GM19372 (cell line): ENCODE measurements around the gene NAT9.

Experiments used
- ATAC-seq: cut with Tn5 transposase; IDR thresholded peaks from one replicate; pipeline ENCODE4 v1.9.1; 2021; ENCODE audit warnings: mild to moderate bottlenecking, low read depth, moderate library complexity; ENCODE audit not compliant: unreplicated experiment

The NAT9 gene

DNA sequence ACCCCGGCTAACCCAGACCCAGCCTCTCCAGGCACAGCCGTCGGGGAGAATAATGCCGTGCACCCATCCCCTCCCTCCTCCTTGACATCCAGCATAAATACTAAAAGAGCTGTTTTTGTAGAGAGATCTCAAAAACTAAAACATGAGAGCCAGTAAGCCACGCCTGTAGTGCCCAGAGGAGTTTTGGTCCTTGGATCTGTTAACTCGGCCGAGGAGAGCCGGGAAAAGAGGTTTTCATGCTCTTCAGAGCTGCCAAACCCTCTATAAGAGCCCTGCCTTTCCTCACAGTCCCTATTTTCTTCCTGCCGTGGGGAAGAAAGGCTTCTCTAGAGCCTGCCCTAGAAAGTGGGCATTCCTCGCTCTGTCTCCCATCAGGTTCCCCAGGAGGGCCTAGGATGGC is 30.2 kb upstream of the NAT9 start:
- ATAC-seq = no peak

DNA sequence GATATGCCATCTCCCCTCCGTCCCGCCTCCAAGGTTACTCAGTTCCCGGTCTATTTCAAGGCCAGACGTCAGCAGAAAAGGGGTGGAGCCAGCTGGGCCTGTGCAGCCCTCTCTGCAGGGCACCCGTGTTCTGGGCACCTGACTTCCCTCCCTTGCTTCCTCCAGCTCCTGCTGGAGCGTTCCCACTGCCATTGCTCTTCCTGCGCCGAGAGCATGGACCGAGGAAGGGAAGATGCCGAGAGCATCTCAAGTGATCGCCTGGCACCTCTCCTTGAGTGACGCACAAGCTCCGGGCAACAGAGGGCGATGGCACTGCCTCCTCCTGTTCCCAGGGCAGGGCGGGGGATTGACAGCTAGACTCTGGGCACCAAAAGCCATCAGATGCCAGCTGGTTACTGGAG is 29.4 kb upstream of the NAT9 start:
- no peak for ATAC-seq

- no peak for ATAC-seq
Measured at GRCh38 chr17:74804683-74805082, 28.5 kb upstream of the NAT9 start.

- no peak for ATAC-seq
Measured at GRCh38 chr17:74803971-74804370, 27.8 kb upstream of the NAT9 start.

GRCh38 chr17:74803388-74803930 is 27.3 kb upstream of the NAT9 start:
- ATAC-seq = no peak

DNA sequence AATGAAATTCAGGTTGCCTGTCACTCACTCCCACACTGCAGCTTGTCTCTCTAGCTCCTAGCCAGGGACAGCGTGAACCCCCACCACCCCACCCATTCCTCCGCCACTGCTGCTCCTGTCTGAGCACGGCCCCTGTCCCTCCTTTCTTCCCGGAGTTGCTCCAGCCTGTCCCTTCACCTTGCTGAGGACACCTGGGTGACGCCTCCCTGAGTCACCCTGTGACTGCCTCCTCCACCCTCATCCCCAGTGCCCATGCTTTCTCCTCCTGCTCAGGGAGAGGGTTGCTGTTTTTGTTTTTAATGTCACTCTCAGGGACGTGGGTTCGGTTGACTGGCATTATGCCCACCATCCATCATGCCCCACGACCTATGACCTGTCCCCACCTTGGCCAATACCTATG is 25.8 kb upstream of the NAT9 start:
- ATAC-seq = no peak

- no peak for ATAC-seq
Measured at GRCh38 chr17:74800531-74800930, 24.4 kb upstream of the NAT9 start.

GRCh38 chr17:74799097-74799496 is 23.0 kb upstream of the NAT9 start:
- no peak for ATAC-seq

DNA sequence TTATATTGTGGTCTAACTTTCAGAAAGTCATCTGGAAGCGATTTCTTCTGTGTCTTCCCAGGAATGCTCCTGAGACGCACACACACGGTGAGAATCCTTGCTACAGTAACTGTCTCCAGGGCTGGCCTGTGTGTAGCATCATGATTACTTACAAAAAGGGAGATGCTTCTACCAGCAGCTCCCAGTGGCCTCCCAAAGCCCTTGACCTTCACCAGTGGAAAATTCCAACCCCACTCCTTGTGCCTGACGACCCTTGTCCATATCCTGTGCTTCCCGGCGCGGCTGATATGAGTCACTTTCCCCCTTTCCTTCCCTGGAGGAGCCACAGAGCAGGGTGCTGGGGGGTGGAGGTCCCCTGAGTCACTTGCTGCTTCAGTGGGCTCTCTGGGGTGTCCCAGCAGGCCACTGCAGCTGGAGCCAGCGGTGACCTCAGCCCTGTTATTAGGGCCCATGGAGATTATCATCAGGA is 22.1 kb upstream of the NAT9 start:
- no peak for ATAC-seq

DNA sequence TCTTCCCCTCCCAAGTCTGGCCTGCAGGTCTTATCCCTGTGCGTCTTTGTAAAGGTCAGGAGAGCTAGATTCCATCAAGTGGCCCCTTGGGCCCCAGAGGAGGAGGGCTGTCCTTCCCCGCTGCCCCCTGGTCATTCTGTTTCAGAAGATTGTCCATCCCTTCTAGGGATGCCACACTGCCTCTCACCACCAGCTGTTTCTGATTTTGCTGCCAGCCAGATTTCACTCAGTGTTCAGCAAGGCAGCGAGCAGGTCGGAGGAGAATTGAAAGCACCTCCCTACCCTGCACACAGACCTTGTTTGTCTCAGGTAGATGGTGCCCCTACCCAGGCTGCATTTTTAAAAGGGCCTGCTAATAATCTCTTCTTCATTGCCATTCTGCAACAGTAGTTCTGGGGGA is 21.7 kb upstream of the NAT9 start:
- ATAC-seq = no peak

GRCh38 chr17:74796866-74797265 is 20.7 kb upstream of the NAT9 start:
- no peak for ATAC-seq

GRCh38 chr17:74796211-74796610 is 20.1 kb upstream of the NAT9 start:
- no peak for ATAC-seq

GRCh38 chr17:74795327-74796020 is 19.3 kb upstream of the NAT9 start:
- no peak for ATAC-seq

DNA sequence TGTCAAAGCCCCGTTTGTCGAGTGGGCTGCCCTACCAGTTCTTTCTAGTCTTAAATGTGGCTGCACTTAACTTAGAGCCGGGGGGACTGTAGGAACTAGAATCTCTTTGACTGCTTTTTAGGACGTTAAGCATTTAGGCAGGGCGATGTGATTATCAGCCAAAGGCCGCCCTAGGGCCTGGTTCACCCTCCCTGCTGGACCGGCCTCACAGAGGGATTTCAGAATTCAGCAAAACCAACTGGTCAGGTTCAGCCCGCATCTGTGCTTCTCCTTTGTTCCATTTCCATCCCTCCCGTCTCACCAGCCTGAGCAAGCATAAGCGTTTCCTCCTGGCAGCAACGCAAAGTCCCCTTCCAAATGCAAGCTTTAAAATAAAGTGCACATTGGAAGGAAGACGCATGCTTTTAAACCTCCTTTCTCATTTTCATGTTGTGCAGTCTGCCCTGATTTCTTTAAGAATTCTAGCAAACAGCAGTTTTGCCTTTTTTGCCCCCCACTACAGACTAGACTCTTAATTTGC is 16.5 kb upstream of the NAT9 start:
- no peak for ATAC-seq

- no peak for ATAC-seq
Measured at GRCh38 chr17:74790161-74791058, 14.3 kb upstream of the NAT9 start.

DNA sequence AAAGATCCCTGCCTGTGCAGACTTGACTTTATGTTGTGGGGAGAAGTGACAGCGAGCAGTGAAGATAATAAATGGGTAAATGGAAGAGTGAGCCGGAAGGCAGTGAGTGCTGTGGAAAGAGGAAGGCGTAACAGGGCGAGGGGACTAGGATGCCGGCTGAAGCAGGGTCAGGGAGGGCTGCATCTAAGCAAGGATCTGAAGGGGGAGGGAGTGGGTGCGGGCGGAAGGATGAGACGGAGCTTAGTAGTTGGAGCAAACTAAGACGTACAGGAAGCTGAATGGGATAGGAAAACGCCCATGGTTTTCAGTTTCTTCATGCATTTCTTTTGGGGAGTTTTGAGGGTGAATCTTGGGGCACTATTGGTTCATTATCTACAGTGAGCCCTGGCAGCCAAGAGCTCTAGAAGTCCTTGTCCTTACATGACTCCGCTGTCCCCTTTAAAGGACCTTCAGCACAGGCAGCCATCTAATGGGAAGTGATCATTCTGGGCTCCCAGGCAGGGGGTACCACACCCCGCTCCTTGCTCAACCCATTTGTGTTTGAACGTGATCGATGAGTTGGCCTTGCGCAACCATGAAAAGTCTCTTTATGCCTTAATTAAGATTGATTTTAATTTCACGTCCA is 10.4 kb upstream of the NAT9 start:
- no peak for ATAC-seq

GRCh38 chr17:74785981-74786360 is 9.8 kb upstream of the NAT9 start:
- ATAC-seq = no peak

DNA sequence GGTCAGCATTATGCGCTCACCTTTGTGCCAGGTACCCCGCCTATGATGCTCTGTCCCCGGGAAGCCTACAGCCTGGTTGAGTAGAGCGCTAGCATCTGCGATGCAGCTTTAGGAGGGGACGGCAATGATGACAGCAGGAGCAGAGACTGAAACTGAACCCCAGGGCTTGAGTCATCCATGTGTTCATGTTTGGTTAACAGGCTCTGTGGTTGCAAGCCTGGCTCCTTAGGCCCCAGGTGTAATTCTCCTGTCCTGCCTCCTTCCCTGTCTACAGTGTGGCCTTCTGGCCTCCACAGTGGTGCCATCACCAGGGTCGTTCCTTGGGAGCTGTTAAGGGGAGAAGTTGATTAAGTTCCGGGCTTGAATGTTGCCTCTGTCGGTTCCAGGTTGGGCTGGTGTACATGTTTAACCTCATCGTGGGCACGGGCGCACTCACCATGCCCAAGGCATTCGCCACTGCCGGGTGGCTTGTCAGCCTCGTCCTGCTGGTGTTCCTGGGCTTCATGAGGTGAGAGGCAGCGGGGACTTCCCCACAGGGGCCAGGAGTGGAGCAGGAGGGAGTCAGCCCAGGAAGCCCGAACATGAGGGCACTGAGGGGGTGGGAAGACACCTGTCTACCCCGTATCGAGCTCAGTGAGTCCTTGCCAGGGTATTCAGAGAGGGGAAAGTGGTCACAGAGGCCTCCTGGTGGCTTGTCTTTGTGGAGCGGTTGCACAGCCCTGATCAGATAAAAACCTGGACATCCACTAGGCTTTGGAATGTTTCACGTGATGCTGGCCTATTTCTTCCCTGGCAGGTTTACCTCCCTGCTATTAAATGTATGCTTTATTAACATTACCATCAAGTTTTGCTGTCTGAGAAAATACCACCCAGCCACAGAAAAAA is 9.2 kb upstream of the NAT9 start:
- no peak for ATAC-seq

GRCh38 chr17:74784125-74784810 is 8.1 kb upstream of the NAT9 start:
- no peak for ATAC-seq
